Heart right ventricle (tissue), 16 donors: ENCODE data around the gene CSKMT. TPM values are rescaled to one million over a fixed set of nuclear protein-coding genes. Genes with fewer than 3 reads are reported as not detected.

ENCODE experiments used
- ATAC-seq, 8 donors: fragments of 200-7000 bp; cut with Tn5 transposase; one replicate each; pipeline ENCODE4 v1.9.1; 2020; ENCODE audit warnings: mild to moderate bottlenecking in 8 of 8, moderate library complexity in 8 of 8, moderate number of reproducible peaks in 1 of 8
- DNase-seq, 2 donors: peaks; one replicate each; pipeline ENCODE4 v3.0.0-alpha.2; 2020
- H3K27ac ChIP-seq, 10 donors: fragments of 200-600 bp; sonication (generic) in 2 of 10; one replicate each; pipeline versions ENCODE4 v1.5.0 to v1.8.0; 2020 to 2022; ENCODE audit warnings: mild to moderate bottlenecking in 3 of 10
- H3K27me3 ChIP-seq, 7 donors: fragments of 200-600 bp; one replicate each; pipeline ENCODE4 v1.8.0; 2021 to 2022; ENCODE audit warnings: mild to moderate bottlenecking in 2 of 7
- H3K36me3 ChIP-seq, 9 donors: fragments of 200-600 bp; sonication (generic) in 1 of 9; one replicate each; pipeline versions ENCODE4 v1.5.0 to v1.8.0; 2020 to 2022; ENCODE audit warnings: mild to moderate bottlenecking in 2 of 9
- H3K4me1 ChIP-seq, 9 donors: fragments of 200-600 bp; sonication (generic) in 1 of 9; one replicate each; pipeline versions ENCODE4 v1.5.0 to v1.8.0; 2020 to 2022; ENCODE audit warnings: mild to moderate bottlenecking in 4 of 9
- H3K4me3 ChIP-seq, 10 donors: fragments of 200-600 bp; sonication (generic) in 2 of 10; one replicate each; pipeline versions ENCODE4 v1.5.0 to v1.8.0; 2020 to 2022; ENCODE audit warnings: mild to moderate bottlenecking in 7 of 10, moderate library complexity in 2 of 10
- H3K9me3 ChIP-seq, 11 donors: fragments of 200-600 bp in 10 of 11; sonication (generic) in 2 of 11; one replicate each; pipeline versions ENCODE4 v1.5.0 to v1.8.0; 2013 to 2022; ENCODE audit warnings: mild to moderate bottlenecking in 2 of 11, control low read depth in 1 of 11, moderate library complexity in 1 of 11
- WGBS, 2 donors: extraction: QIAGEN DNeasy Blood & Tissue Kit; methylation state at CpG; one replicate each; pipeline ENCODE4 v1.1.7; 2013; ENCODE audit warnings: inconsistent platforms in 1 of 2; 5-methylcytosine and 5-hydroxymethylcytosine counted together
- intact Hi-C, 10 donors: fragments of 100-400 bp; cut with DNase I; formaldehyde crosslinking; loops; one replicate each; pipeline versions ENCODE4 v1.11.1 to v1.14.2; 2022
- polyA plus RNA-seq, 2 donors: library from polyadenylated mRNA; stranded (reverse); fragments of 200-250 nt; gene quantifications; one replicate each; pipeline ENCODE4 v1.2.3, GENCODE V29; 2013
- total RNA-seq, 10 donors: library from RNA; stranded (reverse); fragmentation: NEBNext Ultra II Directional in 3 of 10; extraction: Animal tissue kit (Norgen Biotek cat#: 25700) in 3 of 10; gene quantifications; one replicate each; pipeline versions ENCODE4 v1.2.1 to v1.2.4, GENCODE V29; 2021 to 2023
- TF ChIP-seq, protein P1 (sequence below), 9 donors: fragments of 200-600 bp; sonication (generic) in 2 of 9; IDR thresholded peaks; one replicate each; pipeline versions ENCODE4 v1.5.0 to v1.8.0; 2021 to 2022; ENCODE audit warnings: antibody characterized with exemption in 9 of 9, mild to moderate bottlenecking in 5 of 9, moderate library complexity in 1 of 9
- donor health status: Arrhythmogenic right ventricular cardiomyopathy.
- donor health status: ischemic (EF 13 %, LVEDD 7.1; RV severe dilation, severe dysfunction).
- donor health status: healthy with polysubstance abuse.
- donor health status: DM: no; HTN: yes; CAD: no.
- donor health status: DM: no; HTN: no; CAD: no.
- donor health status: ischemic (EF 25% LVEDD 6.9; RV normal size, moderate dysfunction).
- donor health status: ischemic (EF 25% LVEDD 5.7; RV mildly dilated, moderate dysfunction).
- donor health status: healthy.
- donor health status: DM: yes; HTN: yes; CAD: no.
- donor health status: Ischemic cardiomyopathy.
- donor health status: ischemic (EF 35%, LVEDD 5.7; RV mildly dilated, moderate dysfunction).
- donor health status: nonischemic (EF 11% LVEDD 7.7; RV severe dilation, severe dysfunction).
- donor health status: DM: yes; HTN: yes; CAD: no.
- donor health status: PGD.
- donor health status: ischemic (EF 29% LVEDD 5.4; RV normal size, mild dysfunction).
- donor health status: nonischemic (EF 23%, LVEDD 6.1; RV moderate dilation, normal function).

CSKMT gene
- total and polyA plus RNA-seq, 12 donors, result 2.4 to 15.7 (median 4.6) TPM

- Histone ChIP-seq H3K4me3 (no peak overlapping the region), H3K27me3 (no peaks in the 10 kb centered on the region), H3K27ac (no peak overlapping the region), H3K4me1 (peaks cover 8 to 63% (median 46%) of the 10 kb centered on the region in 9 donors), H3K36me3 (peaks cover 0 to 55% (median 17%) of the 10 kb centered on the region in 9 donors), H3K9me3 (no peaks in the 10 kb centered on the region)
- TF ChIP-seq, protein P1, sequence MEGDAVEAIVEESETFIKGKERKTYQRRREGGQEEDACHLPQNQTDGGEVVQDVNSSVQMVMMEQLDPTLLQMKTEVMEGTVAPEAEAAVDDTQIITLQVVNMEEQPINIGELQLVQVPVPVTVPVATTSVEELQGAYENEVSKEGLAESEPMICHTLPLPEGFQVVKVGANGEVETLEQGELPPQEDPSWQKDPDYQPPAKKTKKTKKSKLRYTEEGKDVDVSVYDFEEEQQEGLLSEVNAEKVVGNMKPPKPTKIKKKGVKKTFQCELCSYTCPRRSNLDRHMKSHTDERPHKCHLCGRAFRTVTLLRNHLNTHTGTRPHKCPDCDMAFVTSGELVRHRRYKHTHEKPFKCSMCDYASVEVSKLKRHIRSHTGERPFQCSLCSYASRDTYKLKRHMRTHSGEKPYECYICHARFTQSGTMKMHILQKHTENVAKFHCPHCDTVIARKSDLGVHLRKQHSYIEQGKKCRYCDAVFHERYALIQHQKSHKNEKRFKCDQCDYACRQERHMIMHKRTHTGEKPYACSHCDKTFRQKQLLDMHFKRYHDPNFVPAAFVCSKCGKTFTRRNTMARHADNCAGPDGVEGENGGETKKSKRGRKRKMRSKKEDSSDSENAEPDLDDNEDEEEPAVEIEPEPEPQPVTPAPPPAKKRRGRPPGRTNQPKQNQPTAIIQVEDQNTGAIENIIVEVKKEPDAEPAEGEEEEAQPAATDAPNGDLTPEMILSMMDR (IDR thresholded peaks at IDR 0.05), result no peak
- no peak for ATAC-seq
- intact Hi-C loops, result no loop called here
- DNase-seq, result no peak
- 46 to 50% methylated on average over 6 of the region's 6 CpGs for WGBS, 2 donors
Measured at GRCh38 chr11:62676698-62677097, 11.6 kb downstream of the CSKMT start.

GRCh38 chr11:62677156-62677555 lies 12.0 kb downstream of the CSKMT start:
- 59 to 73% methylated on average over 6 of the region's 6 CpGs for WGBS, 2 donors
- Histone ChIP-seq H3K4me1 (peaks cover 8 to 61% (median 45%) of the 10 kb centered on the region in 9 donors), H3K27ac (no peak overlapping the region), H3K36me3 (peaks cover 0 to 55% (median 17%) of the 10 kb centered on the region in 9 donors), H3K27me3 (no peaks in the 10 kb centered on the region), H3K4me3 (no peak overlapping the region), H3K9me3 (no peaks in the 10 kb centered on the region)
- TF ChIP-seq, protein P1 (IDR thresholded peaks at IDR 0.05), result no peak
- no peak for DNase-seq
- intact Hi-C loops, result no loop called here
- ATAC-seq, result no peak

DNA sequence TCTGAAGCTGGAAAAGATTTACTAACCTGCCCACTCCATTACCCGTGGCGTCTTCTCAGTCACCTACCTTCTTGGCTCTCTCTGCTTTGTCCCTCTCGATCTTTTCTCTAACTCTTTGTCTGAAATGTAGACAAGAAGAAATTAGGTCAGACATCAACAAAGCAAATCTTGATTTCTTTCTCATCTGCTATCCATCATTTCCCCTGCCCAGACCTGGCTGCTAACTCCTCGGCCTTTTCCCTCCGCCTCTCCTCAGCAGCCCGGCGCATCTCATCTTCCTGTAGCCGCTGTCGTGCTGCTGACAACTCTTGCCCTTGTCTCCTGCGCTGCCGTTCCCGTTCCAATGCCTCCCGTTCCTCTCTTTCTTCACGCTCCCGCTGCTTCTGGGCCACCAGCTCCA lies 12.6 kb downstream of the CSKMT start:
- H3K4me3 ChIP-seq, result peak overlapping the region in 8 of 10 donors; percentile 76 to 100 (median 94)
- ATAC-seq (no peak), DNase-seq (no peak)
- H3K4me1 ChIP-seq, result peaks cover 8 to 55% (median 39%) of the 10 kb centered on the region in 9 donors
- H3K9me3 ChIP-seq, result no peaks in the 10 kb centered on the region
- 73 to 79% methylated on average over 15 of the region's 15 CpGs for WGBS, 2 donors
- TF ChIP-seq, protein P1 (IDR thresholded peaks at IDR 0.05), result no peak
- peak overlapping the region in 3 of 10 donors; percentile 91 to 93 (median 92) for H3K27ac ChIP-seq
- intact Hi-C loops, result no loop called here
- peaks cover 0 to 55% (median 17%) of the 10 kb centered on the region in 9 donors for H3K36me3 ChIP-seq
- no peaks in the 10 kb centered on the region for H3K27me3 ChIP-seq

- Histone ChIP-seq H3K4me1 (peaks cover 8 to 49% (median 33%) of the 10 kb centered on the region in 9 donors), H3K27ac (peak overlapping the region; percentile 55 to 97 (median 92)), H3K4me3 (peak overlapping the region; percentile 68 to 100 (median 94)), H3K36me3 (peaks cover 0 to 48% (median 17%) of the 10 kb centered on the region in 9 donors), H3K27me3 (no peaks in the 10 kb centered on the region), H3K9me3 (no peaks in the 10 kb centered on the region)
- ATAC-seq, result no peak
- TF ChIP-seq, protein P1 (IDR thresholded peaks at IDR 0.05), result no peak
- no peak for DNase-seq
- 3 to 5% methylated on average over 16 of the region's 16 CpGs for WGBS, 2 donors
- intact Hi-C loops, result no loop called here
Measured at GRCh38 chr11:62678433-62678769, 13.3 kb downstream of the CSKMT start.
